HG02571 (cell line): ENCODE results near the gene CDC25B.

Experiments used
- ATAC-seq: cut with Tn5 transposase; IDR thresholded peaks from one replicate; pipeline ENCODE4 v1.9.1; 2021; ENCODE audit warnings: mild to moderate bottlenecking, moderate library complexity; ENCODE audit not compliant: unreplicated experiment

CDC25B gene

DNA sequence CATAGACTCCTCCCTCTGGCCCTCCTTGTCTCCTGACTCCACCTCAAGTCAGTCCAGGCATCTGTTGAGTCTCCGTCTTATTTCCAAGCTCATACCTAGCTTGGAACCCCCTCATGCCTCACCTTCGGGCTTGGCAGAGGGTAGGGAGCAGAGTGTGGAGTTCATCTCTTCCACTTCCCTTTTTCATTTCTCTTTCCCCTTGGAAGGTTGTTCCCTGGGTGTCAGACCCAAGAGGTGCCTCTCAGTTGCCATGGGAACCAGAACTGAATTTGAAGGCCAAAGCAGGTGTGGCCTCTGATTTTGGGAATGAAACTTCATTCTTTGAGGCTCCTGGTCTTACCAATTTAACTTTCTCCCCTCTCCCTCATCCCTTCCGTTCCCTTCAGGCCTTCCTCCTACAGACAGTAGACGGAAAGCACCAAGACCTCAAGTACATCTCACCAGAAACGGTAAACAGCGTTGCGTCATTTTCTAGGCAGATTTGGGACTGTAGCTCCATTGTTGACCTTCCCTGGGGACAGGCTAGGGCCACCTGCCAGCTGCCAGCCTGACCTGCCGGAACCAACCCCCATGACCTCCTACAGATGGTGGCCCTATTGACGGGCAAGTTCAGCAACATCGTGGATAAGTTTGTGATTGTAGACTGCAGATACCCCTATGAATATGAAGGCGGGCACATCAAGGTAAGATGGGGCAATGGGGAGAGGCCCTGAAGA, 6.6 kb downstream of the CDC25B start:
- no peak for ATAC-seq

DNA sequence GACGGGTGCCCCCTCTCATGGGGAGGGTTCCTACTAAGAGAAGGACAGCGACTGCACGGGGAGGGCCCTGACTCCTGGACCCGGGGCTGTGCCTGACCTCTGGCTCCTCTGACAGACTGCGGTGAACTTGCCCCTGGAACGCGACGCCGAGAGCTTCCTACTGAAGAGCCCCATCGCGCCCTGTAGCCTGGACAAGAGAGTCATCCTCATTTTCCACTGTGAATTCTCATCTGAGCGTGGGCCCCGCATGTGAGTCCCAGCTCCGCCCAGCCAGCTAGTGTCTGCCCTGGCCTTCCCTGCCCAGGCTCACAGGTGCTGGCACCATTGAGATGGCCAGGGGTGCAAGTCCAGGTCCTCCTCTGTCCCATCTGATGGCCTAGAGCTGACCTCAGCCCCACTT, 7.2 kb downstream of the CDC25B start:
- no peak for ATAC-seq

DNA sequence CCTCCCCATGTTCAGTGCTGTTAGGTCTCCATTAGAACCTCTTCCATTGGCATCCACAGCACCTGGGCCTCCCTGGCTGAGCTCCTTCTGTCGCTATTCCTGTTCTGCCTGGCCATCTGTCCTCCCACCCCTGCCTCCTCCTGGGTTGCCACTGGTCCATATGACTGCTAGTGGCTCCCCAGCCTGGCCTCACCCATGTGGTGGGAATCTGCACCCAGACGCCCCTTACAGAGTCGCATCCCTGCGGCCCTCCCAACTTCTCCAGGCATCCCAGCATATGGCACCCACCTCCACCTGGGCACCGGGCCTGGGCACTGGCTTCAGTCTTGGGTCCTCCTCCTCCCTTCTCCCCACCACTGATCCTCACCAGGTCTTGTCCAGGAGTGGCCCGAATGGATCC, 7.7 kb downstream of the CDC25B start:
- no peak for ATAC-seq

DNA sequence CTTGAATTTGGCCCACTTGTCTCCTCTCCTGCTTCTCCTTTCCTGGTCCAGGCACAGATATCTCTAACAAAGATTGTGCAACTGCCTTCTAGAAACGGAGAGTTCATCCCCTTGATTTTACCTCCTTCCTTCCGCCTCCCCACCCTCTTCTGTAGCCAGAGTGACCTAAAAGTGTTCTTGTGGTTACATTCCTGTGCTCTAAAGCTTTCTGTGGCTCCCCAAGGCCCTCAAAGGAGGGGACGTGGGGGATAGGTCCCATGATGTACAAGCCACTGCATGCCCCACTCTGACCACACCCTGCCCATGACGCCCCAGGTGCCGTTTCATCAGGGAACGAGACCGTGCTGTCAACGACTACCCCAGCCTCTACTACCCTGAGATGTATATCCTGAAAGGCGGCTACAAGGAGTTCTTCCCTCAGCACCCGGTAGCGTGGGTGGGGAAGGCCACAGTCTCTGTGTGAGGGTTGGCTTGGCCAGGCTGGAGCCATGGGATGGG, 8.2 kb downstream of the CDC25B start:
- no peak for ATAC-seq

DNA sequence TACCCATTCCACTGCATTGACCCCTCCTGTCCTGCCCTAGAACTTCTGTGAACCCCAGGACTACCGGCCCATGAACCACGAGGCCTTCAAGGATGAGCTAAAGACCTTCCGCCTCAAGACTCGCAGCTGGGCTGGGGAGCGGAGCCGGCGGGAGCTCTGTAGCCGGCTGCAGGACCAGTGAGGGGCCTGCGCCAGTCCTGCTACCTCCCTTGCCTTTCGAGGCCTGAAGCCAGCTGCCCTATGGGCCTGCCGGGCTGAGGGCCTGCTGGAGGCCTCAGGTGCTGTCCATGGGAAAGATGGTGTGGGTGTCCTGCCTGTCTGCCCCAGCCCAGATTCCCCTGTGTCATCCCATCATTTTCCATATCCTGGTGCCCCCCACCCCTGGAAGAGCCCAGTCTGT, 8.7 kb downstream of the CDC25B start:
- no peak for ATAC-seq

DNA sequence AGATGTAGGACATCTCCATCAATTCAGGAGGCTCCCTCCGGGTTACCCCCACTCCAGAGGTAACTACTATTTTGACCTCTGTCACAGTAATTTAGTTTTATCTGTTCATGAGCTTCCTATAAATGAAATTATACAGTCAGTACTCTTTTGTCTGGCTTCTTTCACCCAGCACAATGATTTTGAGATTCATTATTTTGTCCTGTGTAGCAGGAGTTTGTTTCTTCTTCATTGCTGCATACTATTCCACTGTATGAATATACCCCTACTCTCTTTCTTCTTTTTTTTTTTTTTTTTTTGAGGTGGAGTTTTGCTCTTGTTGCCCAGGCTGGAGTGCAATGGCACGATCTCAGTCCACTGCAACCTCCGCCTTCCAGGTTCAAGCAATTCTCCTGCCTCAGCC, 12.4 kb downstream of the CDC25B start:
- no peak for ATAC-seq

DNA sequence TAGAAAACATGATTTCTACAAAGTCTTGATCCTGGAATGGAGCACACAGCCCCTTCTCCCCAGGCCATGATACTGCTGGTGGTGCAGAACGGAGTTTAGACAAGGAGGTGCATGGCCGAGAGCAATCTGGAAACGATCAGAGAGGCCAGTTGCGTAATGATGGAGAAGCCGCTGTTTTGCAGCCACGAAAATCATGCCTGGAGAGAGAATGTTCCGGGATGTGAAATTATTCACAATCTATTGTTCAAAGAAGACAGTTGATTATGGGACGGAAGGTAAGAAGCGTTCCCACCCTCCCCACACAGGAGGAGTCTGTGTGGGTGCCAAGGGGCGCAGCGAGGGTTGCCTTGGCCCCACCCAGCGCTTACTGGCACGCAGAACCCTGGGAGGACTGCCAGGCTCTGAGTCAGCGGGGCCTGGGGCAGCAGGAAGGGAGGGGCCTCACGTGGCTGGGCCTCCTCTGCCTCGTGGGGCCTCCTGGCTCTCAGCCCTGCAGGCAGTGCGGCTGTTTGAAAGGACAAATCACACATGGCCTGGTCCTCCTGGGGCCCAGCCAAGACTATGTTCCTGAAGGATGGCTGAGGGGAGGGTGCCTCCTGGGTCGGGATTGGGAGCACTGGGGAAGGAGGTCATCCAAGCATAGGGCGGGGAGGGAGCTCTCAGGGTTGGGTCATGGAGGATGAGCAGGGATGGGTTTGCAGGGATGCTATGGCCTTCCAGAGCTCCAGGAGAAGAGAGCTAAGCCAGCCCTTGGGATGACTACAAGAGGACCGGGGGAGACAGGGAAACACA, 15.6 kb downstream of the CDC25B start:
- no peak for ATAC-seq

DNA sequence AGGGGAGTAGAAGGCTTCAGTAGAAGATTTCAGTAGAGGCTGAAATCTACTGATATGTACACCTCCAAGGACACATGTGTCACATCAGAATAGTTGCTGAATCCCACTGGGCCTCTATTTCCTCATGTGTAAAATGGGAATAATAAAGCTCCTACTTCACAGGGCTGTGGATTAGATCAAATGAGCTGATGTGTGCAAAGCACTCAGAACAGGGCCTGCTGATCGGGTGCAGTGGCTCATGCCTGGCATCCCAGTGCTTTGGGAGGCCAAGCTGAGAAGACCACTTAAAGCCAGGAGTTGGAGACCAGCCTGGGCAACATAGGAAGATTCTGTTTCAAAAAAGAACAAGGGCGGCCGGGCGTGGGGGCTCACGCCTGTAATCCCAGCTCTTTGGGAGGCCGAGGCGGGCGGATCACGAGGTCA, 16.2 kb downstream of the CDC25B start:
- no peak for ATAC-seq

DNA sequence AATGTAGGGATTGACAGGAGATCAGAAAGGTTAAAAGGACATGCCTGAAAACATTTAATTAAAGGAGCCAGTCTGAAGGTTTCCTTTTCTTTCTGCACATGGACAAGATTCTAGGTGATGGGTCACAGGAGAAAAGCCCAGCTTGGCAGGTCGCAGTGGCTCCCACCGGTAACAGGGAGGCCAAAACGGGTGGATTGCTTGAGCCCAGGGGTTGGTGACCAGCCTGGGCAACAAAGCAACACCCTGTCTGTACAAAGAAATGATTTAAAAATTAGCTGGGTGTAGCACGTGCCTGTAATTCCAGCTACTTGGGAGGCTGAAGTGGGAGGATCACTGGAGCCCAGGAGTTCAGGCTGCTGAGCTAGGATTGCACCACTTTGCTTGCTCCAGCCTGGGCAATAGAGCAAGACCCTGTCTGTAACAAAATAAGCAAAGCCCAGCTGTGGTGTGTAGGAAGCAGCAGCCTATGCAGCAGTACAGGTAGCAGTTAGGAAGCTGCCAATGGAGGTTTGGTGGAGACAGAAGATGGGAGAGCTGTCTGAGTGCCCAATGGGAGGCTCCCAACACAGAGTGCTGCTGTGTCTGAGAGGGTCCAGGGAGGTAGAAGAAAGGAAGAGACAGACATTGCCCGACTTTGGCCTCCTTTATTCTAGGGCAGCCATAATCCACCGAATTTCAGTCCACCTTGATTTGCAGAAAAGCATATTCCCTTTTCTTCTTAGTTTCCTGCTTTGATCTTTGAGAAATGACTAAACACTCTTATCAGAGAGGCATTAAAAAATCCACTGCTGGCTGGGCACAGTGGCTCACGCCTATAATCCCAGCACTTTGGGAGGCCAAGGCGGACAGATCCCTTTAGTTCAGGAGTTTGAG, 17.1 kb downstream of the CDC25B start:
- no peak for ATAC-seq

DNA sequence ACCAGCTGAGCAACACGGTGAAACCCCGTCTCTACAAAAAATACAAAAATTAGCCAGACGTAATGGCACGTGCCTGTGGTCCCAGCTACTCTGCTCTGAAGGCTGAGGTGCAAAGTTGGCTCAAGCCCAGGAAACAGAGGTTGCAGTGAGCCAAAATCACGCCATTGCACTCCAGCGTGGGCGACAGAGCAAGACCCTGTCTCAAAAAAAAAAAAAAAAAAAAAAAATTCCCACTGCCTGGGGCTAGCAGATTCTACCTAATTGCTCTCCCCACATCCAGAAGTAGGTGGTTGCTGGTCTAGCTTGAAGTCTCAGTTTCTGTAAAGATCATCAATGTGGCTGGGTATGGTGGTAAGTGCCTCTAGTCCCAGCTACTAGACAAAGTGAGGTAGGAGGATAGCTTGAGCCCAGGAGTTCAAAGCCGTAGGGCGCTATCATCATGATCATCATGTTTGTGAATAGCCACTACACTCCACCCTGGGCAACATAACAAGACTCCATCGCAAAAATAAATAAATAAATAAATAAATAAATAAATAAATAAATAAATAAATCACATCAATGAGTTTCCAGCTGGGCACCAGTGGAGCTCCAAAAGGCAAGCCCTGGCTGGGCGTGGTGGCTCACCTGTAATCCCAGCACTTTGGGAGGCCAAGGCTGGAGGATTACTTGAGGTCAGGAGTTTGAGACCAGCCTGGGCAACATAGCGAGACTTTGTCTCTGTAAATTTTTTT, 17.9 kb downstream of the CDC25B start:
- ATAC-seq, result no peak

DNA sequence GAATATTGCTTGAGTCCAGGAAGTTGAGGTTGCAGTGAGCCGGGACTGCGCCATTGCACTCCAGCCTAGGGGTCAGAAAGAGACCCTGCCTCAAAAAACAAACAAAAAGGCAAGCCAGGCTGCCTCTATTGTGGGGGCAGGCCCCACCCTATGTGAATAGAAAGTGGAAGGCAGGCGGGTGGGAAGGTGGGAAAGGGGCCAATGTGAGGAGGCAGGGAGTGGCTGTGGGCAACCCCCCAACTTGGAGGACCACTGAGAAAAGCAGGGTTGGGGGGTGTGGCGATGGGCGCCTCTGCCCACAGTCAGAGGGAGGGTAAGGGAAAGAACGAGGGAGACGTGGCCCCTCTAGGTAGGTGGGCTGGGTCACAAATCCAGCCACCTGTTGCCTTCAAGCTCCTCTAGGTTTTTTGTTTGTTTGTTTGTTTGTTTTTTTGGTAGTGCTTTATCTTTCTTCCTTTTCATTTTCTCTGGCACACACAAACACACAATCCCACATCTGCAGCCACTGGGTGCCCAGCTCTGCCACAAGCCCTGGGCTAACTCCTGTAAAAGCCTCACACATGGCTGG, 18.9 kb downstream of the CDC25B start:
- ATAC-seq, result no peak

DNA sequence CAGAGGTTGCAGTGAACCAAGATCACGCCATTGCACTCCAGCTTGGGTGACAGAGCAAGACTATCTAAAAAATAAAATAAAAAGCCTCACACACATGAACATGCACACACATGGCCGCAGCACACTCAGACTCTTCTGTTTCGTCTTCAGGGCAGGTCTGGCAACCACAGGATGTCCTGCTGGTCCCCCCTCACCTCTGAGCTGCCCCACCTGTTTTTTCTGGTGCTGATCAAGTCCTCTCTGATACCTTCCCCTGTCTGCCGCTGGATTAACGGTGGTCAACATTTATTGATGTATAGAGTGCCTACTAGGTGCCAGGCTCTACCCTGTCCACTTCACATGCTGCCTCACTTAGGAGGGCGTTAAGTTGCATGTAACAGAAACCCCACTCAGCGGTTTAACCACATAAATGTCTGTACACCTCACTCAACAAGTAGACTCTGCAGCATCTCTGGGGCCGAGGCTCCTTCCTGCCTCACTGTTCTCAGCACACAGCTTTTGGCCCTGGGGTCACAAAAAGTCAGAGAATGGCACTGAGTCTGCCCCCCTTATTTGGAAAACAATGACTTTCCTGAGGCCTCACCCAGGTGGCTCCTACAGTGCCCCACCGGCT, 19.7 kb downstream of the CDC25B start:
- ATAC-seq, result no peak

DNA sequence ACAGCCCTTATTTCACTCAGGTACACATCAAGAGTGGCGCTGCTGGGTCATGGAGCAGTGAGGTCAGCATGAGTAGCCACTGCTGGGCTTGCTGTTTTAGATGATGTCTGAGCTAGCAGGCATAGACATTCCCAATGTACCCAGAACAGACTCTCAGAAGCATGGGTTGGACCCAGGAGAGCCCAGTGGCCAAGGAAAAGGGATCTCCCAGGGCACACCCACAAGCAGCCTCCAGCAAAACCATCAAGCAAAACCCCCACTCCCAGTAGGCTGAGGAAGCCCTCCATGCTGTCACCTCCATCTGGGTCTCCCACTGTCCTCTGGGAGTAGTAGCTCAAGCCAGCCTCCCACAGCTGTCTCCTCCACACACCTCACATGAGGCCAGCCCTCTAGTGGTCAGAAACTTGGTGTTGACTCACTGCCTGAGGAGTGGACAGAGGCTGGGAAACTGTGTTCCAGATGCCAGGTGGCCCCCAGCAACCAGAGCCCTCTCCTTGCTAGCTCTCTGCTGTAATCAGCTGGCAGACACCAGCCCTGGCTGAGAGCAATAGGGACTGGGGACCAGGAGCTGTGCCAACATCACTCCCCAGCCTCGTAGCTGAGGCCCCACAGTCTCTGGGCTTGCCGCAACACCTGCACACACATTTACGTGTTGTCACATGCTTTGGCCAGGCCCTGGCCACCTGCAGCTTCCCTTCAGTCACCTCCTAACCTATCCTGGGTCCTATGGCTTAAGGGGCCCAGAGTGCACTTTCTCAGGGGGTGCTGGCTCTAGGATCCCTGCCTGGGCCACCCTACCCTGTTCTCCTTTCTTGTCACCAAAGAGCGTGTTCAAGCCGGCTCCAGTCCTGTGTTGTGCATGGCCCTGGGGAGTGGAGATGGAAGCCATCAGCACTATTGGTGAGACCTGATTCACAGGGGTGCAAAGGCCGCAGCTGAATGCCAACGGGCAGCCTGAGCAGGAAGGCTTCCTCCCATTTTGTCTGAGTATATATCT, 22.3 kb downstream of the CDC25B start:
- no peak for ATAC-seq

DNA sequence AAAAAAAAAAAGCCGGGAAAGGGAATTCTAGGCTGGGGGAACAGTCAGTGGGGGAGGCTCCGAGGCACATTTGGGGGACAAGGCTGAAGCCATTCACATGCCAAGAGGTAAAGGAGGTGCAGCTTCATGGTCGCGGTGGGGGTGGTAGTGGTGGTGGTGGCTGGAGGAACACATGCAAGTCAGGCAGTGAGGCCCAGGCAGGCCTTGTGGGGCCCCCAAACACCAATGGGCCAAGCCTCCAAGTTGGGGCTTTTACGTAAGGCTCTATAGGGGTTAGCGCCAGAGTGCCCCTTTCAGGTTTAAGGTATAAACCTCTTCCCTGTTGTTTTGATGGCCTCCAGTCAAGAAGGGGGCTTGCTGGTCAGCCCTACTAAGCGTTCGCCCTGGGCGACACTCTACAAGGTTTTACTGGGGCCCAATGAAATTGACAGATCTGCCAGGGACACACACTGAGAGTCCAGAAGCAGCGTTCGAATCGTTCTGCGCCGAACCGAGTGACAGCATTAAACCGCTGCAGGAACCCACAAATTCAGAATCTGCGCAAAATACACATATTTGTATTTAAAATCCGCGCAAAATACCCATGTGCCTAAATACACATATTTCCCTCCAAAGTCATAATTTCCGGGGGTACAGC, 23.4 kb downstream of the CDC25B start:
- ATAC-seq, result no peak

DNA sequence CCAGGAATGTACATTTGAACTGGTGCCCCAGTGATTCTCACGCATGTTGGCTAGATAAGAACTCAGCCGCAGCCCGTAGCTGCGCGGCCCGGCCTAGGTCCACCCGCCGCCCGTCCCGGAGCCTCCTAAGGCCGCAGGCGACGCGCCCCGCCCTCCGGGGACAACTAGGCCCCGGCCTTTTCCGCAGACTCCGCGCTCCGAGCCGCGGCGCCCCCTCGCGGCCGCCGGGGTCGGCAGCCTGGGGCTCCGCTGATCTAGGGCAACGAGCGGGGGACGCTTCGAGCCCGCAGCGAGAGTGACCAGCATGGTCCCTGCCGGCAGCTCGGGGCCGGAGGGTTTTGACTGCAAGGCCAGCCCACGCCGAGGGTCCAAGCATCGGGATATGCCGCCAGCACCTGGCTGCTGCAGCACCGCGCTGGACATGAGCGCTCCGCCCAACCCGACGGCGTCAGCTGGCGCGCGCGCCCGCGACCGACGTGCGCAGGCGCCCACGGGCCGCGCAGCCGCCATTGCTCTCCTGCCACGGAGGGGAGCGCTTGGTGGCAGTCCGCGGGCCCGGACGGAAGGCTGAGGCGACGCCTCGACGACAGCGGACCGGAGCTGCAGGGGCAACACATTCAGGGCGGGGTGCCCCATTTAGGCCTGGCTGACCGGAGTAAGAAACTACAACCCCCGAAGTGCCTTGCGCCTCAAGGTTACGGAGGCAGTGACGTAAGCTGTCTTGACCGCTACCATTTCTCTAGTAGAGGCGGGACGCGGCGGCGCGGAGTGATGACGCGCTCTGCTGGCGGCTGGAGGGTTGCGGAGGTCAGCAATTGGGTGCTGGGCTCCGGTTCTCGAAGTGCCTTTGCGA, 24.2 kb downstream of the CDC25B start, which contains the start of gene AP5S1:
AP5S1 (plus strand) TSS at position 500 of the 853 bp plus-strand sequence. CDS start 1,571 bp downstream, outside the sequence.
- peak; percentile 80 for ATAC-seq

DNA sequence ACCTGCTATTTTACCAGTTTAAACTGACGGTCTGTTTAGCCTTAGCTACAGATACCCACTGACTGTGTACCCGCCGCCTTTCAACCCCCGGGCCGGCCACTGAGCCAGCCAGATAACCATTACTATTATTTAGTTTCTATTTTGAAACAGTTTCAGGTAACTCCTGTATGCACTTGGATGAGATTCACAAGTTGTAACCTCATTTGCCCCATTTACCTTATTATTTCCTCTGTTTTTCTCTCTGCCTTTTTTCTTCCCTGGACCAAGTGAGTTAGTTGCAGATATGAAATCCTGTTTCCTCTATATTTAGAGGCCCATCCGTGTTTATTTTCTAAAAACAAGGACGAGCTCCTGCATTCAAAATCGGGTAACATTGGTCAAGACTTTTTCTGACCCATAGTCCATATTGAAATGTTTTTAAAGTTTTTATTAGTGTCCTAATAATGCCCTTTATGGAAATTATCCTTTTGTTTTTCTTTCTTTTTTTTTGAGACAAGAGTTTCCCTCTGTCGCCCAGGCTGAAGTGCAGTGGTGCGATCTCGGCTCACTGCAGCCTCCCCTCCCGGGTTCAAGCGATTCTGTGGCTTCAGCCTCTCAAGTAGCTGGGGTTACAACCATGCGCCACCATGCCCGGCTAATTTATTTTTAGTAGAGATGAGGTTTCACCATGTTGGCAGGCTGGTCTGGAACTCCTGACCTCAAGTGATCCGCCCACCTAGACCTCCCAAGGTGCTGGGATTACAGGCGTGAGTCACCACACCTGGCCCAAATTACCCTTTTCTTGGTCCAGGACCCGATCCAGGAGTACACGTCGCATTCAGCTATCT, 25.0 kb downstream of the CDC25B start:
- ATAC-seq, result no peak
